ENCODE data around the gene CDH12.
"Not testable (repeated sequence)": the region's sequence is repeated elsewhere in the genome, so short reads cannot be mapped to it uniquely, and the experiment has no call there.

The CDH12 gene

GRCh38 chr5:22151801-22152200 lies 701.3 kb downstream of the CDH12 start:
- not testable (repeated sequence) for DNase-seq (ENCODE audit: low spot score)

- not testable (repeated sequence) for DNase-seq (ENCODE audit: low spot score)
Observed at GRCh38 chr5:22140418-22140817, 712.7 kb downstream of the CDH12 start.

- DNase-seq (ENCODE audit: low spot score) = not testable (repeated sequence)
Observed at GRCh38 chr5:22139662-22140300, 713.4 kb downstream of the CDH12 start.

DNA sequence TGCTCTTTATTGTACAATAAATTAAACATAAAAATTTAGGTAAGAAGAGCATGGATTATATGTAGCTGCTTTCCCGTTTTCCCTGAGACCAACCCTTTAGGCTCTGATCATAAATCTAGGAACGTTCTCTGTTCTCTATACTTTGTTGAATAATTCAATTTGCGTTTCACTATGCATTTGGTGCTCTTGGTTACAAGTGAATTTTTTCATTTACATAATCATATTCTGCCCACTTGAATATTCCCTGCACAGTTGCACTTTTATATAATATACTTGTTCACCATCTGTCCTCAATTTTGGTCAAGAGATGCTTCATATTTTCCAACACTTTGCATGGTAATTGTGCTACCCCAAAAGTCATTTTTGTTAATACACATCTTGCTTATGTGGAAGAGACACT lies 741.8 kb downstream of the CDH12 start:
- no peak for DNase-seq (ENCODE audit: low spot score)

DNA sequence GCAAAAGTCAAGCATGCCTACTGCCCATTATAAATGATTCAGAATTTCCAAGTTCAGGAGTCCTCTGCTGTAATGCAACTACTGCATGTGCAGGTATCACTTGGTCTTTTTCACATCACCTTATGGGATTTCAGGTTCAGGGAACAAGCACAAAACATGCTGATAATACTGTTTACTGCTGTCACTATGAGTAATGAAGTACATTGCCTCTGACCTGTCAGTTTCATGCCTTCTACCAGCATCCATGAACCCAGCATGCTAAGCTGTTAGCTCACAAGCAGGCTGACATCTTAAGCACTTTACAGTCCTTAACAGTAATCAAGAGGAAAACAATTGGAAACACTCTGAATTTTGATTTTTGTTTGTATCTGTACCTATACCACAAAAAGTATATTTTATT lies 743.8 kb downstream of the CDH12 start:
- DNase-seq (ENCODE audit: low spot score) = no peak

GRCh38 chr5:22108545-22108944 lies 744.6 kb downstream of the CDH12 start:
- no peak for DNase-seq (ENCODE audit: low spot score)

DNA sequence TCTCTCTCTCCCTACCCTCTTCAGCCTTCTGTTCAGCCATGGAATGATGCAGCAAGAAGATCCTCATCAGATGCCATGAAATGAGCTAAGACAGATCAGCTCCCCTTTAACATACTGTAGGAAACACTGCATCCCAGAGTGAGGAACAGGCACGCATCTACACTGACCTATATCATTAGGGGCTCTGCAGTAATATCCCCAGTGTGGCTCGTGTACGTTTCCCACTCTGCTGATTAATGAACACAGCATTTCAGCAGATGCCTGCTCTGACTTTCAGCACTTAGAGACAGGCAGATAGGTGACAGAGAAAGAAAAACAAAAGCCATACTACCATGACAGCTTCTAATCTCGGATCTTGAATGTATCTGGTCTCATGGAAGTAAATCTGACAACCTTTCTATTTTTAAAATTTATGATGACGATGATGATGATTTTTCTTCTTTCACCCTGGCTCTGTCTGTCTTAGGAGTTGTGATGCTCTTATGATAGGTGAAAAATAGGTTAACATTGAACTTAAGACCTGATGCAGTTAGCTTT lies 750.3 kb downstream of the CDH12 start:
- no peak for DNase-seq (ENCODE audit: low spot score)

DNA sequence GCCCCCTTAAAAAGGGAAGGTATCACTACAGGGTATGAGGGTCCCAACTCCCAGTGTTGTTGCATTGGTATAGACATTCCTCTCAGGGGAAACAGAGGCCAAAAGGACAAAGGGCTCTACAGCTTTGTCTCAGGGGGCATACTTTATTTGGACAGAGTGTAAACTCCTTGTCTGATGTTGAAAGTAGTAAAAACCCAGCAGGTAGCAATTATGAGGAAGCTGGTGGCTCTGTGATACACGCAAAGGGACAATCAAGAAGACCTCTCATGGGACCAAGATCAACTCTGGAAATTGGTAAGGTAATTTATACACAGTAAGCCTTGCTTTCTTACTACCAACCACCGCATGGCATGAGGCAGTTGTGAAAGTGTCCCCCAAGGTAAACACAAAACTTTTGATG lies 764.6 kb downstream of the CDH12 start:
- DNase-seq (ENCODE audit: low spot score) = no peak

- DNase-seq (ENCODE audit: low spot score) = no peak
Observed at GRCh38 chr5:22079566-22079965, 773.6 kb downstream of the CDH12 start.

- DNase-seq (ENCODE audit: low spot score) = no peak
Observed at GRCh38 chr5:22079002-22079401, 774.1 kb downstream of the CDH12 start.

DNA sequence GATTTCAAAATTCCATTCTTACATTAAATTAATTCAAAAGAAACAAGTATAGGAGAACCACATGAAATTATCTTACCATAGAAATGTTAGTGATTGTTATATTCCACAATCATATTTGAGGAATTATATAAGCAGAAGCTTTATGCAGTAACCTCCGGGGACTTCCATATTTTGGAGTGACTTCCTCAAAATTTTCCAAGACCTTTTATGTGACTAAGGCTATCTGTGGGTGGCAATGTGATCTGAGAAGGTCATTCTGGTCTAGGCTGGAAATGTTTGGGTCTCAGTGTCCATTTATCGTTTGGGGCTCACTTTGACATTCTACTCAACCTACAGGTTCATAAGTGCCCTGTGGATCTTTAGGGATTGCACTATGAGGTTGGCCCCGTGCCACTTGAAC lies 776.6 kb downstream of the CDH12 start:
- no peak for DNase-seq (ENCODE audit: low spot score)

DNA sequence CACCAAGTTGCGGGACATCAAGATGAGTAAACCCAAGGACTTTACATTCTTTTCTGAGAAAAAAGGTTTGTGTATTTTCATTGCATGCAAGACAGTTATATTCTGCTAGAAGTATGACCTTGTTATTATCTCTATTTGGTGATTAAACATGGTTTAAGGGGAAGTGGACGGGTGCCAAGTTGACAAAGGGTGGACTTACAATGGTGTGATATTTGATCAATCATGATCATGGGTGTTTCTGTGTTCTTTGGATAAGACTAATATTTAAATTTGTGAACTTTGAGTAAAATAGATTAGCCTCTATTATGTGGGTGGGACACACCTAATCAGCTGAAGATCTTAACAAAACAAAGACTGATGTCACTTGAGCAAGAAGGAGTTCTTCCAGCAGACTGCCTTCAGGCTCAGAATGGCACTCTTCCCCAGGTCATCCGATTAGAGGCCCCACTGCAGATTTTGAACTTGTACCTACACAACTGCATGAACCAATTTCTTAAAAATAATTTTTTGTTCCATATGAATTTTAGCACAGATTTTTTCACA lies 782.9 kb downstream of the CDH12 start:
- DNase-seq (ENCODE audit: low spot score) = no peak

- no peak for DNase-seq (ENCODE audit: low spot score)
Observed at GRCh38 chr5:22063717-22064116, 789.4 kb downstream of the CDH12 start.

DNA sequence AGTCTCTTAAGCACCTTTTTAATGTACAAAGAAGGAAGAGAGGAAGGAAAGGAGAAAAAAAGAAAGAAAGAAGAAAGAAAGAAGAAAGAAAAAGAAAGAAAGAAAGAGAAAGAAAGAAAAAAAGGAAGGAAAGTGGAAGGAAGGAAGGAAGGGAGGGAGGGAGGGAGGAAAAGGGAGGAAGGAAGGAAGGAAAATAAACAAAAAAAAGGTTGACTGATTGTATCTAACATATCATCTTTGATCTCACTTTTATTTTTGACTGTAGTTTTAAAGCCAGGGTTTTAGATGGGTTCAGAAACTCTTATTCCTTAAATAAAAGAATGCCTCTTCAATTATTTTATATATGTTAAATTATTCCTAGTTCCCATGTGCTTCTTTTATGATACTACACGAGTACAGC lies 794.5 kb downstream of the CDH12 start:
- no peak for DNase-seq (ENCODE audit: low spot score)

- DNase-seq (ENCODE audit: low spot score) = no peak
Observed at GRCh38 chr5:22057012-22057411, 796.1 kb downstream of the CDH12 start.

DNA sequence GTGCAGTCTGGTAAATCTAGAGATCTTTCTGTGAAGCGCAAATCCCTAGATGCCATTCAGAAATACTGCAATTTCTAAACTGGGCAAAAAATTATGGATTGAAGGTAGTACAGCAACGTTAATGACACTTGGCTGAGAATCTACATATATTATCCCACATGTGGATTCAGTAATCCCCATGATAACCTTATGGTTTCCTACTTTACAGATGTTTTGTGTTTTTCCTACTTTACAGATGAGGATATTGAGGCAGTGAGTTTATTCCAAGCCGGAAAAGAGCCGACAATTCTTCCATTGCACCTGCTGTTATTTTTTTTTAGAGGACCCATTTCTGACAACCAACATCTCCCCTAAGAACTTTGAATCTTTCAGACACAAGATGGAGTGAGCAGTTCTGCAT lies 796.5 kb downstream of the CDH12 start:
- no peak for DNase-seq (ENCODE audit: low spot score)

DNA sequence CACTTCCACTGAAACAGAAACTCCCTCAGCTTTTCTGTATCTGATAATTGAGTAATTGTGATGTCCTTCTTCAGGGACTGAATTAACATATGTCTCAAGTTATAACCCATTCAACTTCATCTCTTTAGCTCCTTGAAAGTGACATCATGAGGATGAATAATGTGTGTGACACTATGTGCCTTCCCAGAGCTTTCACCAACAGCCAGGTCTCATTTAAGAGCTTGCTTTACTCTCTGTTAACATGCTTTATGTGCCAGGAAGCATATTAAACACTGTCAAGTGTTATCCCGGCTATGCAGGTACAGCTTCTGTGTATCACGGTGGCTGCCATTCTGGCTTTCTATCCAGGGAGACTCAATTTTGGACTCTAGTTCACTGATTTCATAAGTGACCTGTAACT lies 799.9 kb downstream of the CDH12 start:
- no peak for DNase-seq (ENCODE audit: low spot score)

DNA sequence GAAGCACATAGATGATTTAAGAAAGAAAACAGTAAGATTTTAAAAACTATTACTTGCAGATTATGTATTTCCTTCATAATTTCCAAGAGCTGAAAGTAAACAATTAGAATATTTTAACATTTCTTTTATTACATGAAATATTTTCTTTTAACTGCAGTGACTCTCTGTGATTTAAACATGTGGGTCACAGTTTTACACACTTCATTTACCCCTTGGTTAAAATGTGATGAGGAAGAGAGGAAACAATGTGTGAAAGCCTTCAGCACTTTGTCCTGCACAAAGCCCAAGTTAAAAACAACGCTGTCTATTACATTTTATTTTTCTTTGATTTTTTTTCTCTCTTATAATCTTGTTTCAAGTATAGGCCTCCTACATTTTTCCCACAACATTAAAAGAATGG lies 801.3 kb downstream of the CDH12 start:
- DNase-seq (ENCODE audit: low spot score) = no peak

DNA sequence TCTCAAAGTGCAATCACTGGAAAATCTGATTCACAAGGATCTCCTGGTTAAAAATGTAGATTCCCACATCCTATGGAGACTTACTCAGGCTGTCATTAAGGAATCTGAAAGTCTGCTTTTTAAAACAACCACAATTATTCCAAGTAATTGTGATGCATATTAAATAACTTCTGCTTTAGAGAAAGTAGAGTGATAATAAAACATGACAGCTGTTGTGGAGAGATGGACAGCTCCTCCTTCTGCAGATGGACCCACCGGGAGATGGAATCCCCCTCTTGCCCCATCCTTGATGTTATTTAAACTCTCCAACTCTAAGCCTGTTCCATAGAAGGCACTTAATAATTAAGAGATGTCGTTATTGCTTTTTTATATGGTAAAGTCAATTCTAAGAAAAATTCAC lies 802.2 kb downstream of the CDH12 start:
- DNase-seq (ENCODE audit: low spot score) = no peak

DNA sequence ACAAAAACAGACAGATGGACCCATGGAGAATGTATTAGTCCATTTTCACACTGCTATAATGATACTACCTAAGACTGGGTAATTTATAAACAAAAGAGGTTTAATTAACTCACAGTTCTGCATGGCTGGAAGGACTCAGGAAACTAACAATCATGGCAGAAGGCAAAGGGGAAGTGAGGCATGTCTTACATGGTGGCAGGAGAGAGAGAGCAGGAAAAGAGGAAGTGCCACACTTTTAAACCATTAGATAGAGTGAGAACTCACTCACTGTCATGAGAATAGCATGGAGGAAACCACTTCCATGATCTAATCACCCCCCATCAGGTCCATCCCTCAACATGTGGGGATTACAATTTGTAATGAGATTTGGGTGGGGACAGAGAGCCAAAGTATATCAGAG lies 808.9 kb downstream of the CDH12 start:
- DNase-seq (ENCODE audit: low spot score) = no peak

GRCh38 chr5:22036061-22036460 lies 817.1 kb downstream of the CDH12 start:
- DNase-seq (ENCODE audit: low spot score) = no peak

DNA sequence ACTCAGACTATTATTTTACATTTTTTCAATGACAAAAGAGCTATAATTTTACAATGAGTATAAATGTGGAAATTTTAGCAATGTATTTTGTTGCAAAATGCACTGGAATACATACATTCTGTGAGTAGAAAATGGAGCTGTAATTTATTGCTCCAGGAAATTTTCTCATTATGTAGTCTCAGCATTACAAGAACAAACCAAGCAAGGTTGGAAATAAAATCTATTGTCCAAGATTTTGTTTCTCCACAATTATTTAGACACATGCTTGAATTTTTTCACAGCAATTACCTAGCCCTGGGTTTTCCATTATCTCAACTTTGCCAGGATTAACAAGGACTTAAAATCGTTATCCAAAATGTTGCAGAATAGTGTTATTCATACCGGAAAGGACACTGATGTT lies 820.1 kb downstream of the CDH12 start:
- DNase-seq (ENCODE audit: low spot score) = no peak

GRCh38 chr5:22023784-22024183 lies 829.4 kb downstream of the CDH12 start:
- DNase-seq (ENCODE audit: low spot score) = no peak

DNA sequence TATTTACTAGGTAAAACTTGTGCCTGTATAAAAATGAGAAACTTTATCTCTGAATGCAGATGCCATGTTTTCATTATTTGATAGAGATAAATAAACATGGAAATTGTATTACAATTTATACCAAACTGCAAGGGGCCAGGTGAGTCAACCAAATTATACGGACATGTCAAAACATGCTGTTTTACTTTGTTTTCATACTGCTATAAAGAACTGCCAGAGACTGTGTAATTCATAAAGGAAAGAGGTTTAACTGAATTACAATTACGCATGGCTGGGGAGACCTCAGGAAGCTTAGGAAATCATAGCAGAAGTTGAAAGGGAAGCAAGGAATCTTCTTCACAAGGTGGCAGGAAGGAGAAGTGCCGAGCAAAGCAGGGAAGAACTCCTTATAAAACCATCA lies 840.3 kb downstream of the CDH12 start:
- not testable (repeated sequence) for DNase-seq (ENCODE audit: low spot score)
